Transverse colon (tissue), 4 donors: ENCODE measurements around the gene SECISBP2. TPM values are rescaled to one million over a fixed set of nuclear protein-coding genes. Genes with fewer than 3 reads are reported as not detected.
A peak's percentile ranks its signal among the peaks of the same experiment; 100 is the strongest.

Experiments used
- DNase-seq: peaks from one replicate; pipeline ENCODE4 v3.0.0-alpha.2; 2019
- H3K27ac ChIP-seq, 4 donors: fragments of 200-600 bp; sonication (generic); 2 replicates each; pipeline ENCODE4 v1.5.1; 2016 to 2018; ENCODE audit warnings: inconsistent platforms in 4 of 4
- H3K27me3 ChIP-seq: fragments of 200-600 bp; sonication (generic); 2 replicates; pipeline ENCODE4 v1.5.1; 2017; ENCODE audit warnings: inconsistent platforms
- H3K36me3 ChIP-seq, 4 donors: fragments of 200-600 bp; sonication (generic); 2 replicates each; pipeline ENCODE4 v1.5.1; 2017 to 2019; ENCODE audit warnings: inconsistent platforms in 4 of 4
- H3K4me1 ChIP-seq, 4 donors: fragments of 200-600 bp; sonication (generic); 2 replicates each; pipeline ENCODE4 v1.5.1; 2017 to 2020; ENCODE audit warnings: inconsistent platforms in 4 of 4
- H3K4me3 ChIP-seq, 4 donors: fragments of 200-600 bp; sonication (generic); 1 replicate in 1 of 4; 2 replicates in 3 of 4; pipeline versions ENCODE4 v1.5.1 to v1.6.1; 2017 to 2019; ENCODE audit warnings: inconsistent platforms in 4 of 4
- H3K9me3 ChIP-seq, 2 donors: fragments of 200-600 bp; sonication (generic); 2 replicates each; pipeline ENCODE4 v1.5.1; 2017 to 2019; ENCODE audit warnings: inconsistent platforms in 2 of 2
- EP300 ChIP-seq: sonication (generic); formaldehyde crosslinking; IDR thresholded peaks from one replicate; pipeline ENCODE4 v1.6.1; 2017; ENCODE audit warnings: antibody characterized with exemption, low read depth
- POLR2A ChIP-seq: fragments of 450-650 bp; IDR thresholded peaks from one replicate; pipeline ENCODE4 v1.6.1; 2016; ENCODE audit warnings: antibody characterized with exemption, mild to moderate bottlenecking, moderate library complexity
- POLR2AphosphoS5 ChIP-seq, 3 donors: sonication (generic); formaldehyde crosslinking; IDR thresholded peaks; one replicate each; pipeline ENCODE4 v1.6.1; 2016; ENCODE audit warnings: antibody characterized with exemption in 3 of 3
- WGBS, 2 donors: methylation state at CpG; one replicate each; pipeline ENCODE4 v1.1.5; 2018; ENCODE audit warnings: low coverage in 1 of 2; 5-methylcytosine and 5-hydroxymethylcytosine counted together
- in situ Hi-C, 4 donors: fragments of 200-750 bp; cut with MboI; loops; one replicate each; pipeline versions ENCODE4 v1.15.0 to v1.15.1; 2017; ENCODE audit warnings: low sequenced_read_pairs in 3 of 4, low pct_ligation_motif_present in 1 of 4, low pct_unique_long_range_greater_than_20kb in 1 of 4
- intact Hi-C: fragments of 100-400 bp; cut with DNase I; formaldehyde crosslinking; loops from one replicate; pipeline ENCODE4 v1.15.1; 2023; ENCODE audit warnings: low total_unique reads
- total RNA-seq, 4 donors: library from RNA; depleted of rRNA; stranded (reverse); fragments of >200 nt; gene quantifications; one replicate each; pipeline ENCODE4 v1.1.0, GENCODE V29; 2016
- TF ChIP-seq, protein P1 (sequence below), 5 experiments: fragments of 200-600 bp in 3 of 5; fragments of 450-650 bp in 2 of 5; sonication (generic) in 3 of 5; IDR thresholded peaks; 1 replicate in 2 of 5; 2 replicates in 3 of 5; pipeline ENCODE4 v1.5.1; 2016 to 2017; ENCODE audit warnings: antibody characterized with exemption in 5 of 5, inconsistent platforms in 3 of 5, mild to moderate bottlenecking in 2 of 5, moderate library complexity in 1 of 5

Gene SECISBP2
- total RNA-seq, 4 donors from 2014 or later = 46.8 to 127 (median 69.6) TPM

DNA sequence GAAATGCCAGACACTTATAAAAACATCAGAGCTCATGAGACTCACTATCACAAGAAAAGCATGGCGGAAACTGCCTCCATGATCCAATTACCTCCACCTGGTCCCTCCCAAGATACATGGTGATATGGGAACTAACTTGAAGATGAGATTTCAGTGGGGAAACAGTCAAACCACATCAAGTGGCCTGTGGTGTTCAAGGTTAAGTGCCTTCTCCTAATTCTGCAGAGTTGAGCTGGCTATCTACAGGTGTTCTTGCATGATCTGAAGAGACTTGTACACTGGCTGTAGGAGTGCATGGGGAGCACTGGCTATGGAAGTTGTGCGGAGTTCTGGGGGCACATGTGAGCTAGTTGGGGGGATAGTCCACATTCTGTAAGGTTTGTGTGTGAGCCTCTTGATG, 41.3 kb upstream of the SECISBP2 start:
- in situ Hi-C loops (no loop called here), intact Hi-C loops (no loop called here)
- Histone ChIP-seq H3K4me1 (peaks cover 0 to 7% (median 1%) of the 10 kb centered on the region in 4 donors), H3K9me3 (peaks cover 20% of the 10 kb centered on the region in 2 donors), H3K27ac (no peak overlapping the region), H3K4me3 (no peak overlapping the region), H3K36me3 (peaks cover 0 to 2% (median 0%) of the 10 kb centered on the region in 4 donors), H3K27me3 (no peaks in the 10 kb centered on the region)
- no peak for TF ChIP-seq EP300
- no peak for TF ChIP-seq POLR2AphosphoS5 (IDR thresholded peaks at IDR 0.05)
- TF ChIP-seq POLR2A = no peak
- TF ChIP-seq, protein P1, sequence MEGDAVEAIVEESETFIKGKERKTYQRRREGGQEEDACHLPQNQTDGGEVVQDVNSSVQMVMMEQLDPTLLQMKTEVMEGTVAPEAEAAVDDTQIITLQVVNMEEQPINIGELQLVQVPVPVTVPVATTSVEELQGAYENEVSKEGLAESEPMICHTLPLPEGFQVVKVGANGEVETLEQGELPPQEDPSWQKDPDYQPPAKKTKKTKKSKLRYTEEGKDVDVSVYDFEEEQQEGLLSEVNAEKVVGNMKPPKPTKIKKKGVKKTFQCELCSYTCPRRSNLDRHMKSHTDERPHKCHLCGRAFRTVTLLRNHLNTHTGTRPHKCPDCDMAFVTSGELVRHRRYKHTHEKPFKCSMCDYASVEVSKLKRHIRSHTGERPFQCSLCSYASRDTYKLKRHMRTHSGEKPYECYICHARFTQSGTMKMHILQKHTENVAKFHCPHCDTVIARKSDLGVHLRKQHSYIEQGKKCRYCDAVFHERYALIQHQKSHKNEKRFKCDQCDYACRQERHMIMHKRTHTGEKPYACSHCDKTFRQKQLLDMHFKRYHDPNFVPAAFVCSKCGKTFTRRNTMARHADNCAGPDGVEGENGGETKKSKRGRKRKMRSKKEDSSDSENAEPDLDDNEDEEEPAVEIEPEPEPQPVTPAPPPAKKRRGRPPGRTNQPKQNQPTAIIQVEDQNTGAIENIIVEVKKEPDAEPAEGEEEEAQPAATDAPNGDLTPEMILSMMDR (IDR thresholded peaks at IDR 0.05) = no peak
- DNase-seq = no peak
- 60 to 98% methylated on average over 1 to 2 of the region's 2 CpGs for WGBS, 2 donors

DNA sequence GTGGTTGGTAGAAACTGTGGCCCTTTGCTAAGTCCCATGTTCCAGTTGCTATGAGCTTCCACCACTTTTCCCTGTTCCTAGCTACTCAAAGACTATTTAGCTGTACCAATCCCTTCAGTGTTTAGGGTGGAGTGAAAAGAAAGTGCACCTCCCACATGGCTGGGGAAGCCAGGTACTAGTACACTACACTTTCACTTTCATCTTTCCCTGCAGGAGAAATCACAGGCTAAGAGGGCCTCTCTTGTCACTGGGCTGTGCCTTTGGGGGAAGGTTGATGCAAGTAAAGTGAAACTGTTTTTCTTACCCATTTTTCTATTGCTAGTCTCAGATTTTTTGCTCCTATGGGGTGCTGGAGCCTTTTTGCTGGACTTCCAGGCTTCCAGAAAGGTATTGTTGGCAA, 40.8 kb upstream of the SECISBP2 start:
- TF ChIP-seq POLR2AphosphoS5 (IDR thresholded peaks at IDR 0.05) (no peak), POLR2A (no peak), EP300 (no peak)
- TF ChIP-seq, protein P1 (IDR thresholded peaks at IDR 0.05) = no peak
- Histone ChIP-seq H3K27ac (no peak overlapping the region), H3K9me3 (peaks cover 20% of the 10 kb centered on the region in 2 donors), H3K4me3 (no peak overlapping the region), H3K4me1 (peaks cover 0 to 7% (median 3%) of the 10 kb centered on the region in 4 donors), H3K36me3 (peaks cover 0 to 2% (median 0%) of the 10 kb centered on the region in 4 donors), H3K27me3 (no peaks in the 10 kb centered on the region)
- in situ Hi-C loops (no loop called here), intact Hi-C loops (no loop called here)
- DNase-seq = peak; percentile 13

DNA sequence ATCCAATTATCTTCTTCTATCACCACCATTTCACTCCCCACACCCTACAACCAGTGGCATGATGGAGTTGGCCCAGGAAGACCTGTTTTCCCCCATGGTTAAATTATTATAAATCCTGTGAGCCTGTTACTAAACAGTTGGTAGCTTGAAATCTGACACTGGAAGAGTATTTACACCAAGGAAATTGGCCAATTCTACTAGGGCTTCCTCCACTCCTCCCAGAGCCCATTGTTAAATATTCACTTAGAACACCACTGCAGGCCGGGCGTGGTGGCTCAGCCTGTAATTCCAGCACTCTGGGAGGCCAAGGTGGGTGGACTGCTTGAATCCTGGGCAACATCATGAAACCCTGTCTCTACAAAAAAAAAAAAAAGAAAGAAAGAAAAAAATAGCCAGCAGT, 39.7 kb upstream of the SECISBP2 start:
- Histone ChIP-seq H3K4me1 (peaks cover 0 to 9% (median 3%) of the 10 kb centered on the region in 4 donors), H3K9me3 (peaks cover 9 to 11% of the 10 kb centered on the region in 2 donors), H3K4me3 (no peak overlapping the region), H3K36me3 (peaks cover 0 to 2% (median 0%) of the 10 kb centered on the region in 4 donors), H3K27ac (no peak overlapping the region), H3K27me3 (no peaks in the 10 kb centered on the region)
- DNase-seq = no peak
- in situ Hi-C loops (no loop called here), intact Hi-C loops (no loop called here)
- no peak for TF ChIP-seq POLR2A
- TF ChIP-seq, protein P1 (IDR thresholded peaks at IDR 0.05) = no peak
- no peak for TF ChIP-seq EP300
- TF ChIP-seq POLR2AphosphoS5 (IDR thresholded peaks at IDR 0.05) = no peak
- 77% methylated on average over 2 of the region's 2 CpGs; no CpG with 5 or more reads in 1 of the 2 donors for WGBS, 2 donors

DNA sequence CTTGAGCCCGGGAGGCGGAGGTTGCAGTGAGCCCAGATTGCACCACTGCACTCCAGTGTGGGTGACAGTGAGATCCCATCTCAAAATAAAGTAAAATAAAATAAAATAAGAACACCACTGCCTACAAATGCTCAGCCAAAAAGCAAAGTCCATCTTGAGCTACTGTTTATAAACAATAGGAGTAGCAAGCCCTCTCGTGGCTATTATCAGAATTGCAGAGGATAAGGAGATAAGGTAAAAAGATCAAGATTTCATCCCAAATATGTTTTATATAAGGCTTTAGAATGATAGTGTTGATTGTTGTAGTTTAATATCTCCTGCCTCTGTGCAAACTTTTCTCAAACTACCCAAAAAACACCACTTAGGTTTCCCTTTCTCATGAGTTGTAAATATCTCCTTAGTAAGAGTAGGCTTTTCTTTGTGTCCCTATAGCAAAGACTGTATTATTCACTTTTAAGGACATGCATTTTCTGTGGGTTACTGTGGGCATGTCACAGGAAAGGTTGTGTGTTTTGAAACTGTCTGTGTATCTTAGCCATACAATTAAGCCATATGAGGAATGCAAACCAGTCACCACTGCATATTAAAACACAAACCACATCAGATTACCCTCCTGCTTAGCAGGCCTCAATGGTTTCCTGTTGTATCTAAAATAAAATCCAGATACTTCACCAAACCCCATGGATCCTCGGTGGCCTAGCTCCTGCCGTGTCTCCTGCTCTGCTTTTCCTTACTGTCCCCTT, 39.1 kb upstream of the SECISBP2 start:
- Histone ChIP-seq H3K9me3 (peaks cover 3 to 4% of the 10 kb centered on the region in 2 donors), H3K4me1 (peaks cover 0 to 9% (median 3%) of the 10 kb centered on the region in 4 donors), H3K36me3 (peaks cover 0 to 2% (median 0%) of the 10 kb centered on the region in 4 donors), H3K27me3 (no peaks in the 10 kb centered on the region), H3K27ac (no peak overlapping the region), H3K4me3 (no peak overlapping the region)
- no peak for DNase-seq
- no peak for TF ChIP-seq POLR2AphosphoS5 (IDR thresholded peaks at IDR 0.05)
- TF ChIP-seq, protein P1 (IDR thresholded peaks at IDR 0.05) = peak; percentile 71 to 80 (median 75)
- intact Hi-C loops = no loop called here
- WGBS, 2 donors = 59 to 67% methylated on average over 3 to 5 of the region's 5 CpGs
- in situ Hi-C loops = no loop called here
